Mucosa of descending colon (tissue), 3 donors: Measurements from ENCODE around the gene RNF149. TPM values are rescaled to one million over a fixed set of nuclear protein-coding genes. Genes with fewer than 3 reads are reported as not detected.

Experiments used
- ATAC-seq: fragments of 200-7000 bp; cut with Tn5 transposase; one replicate; pipeline ENCODE4 v1.9.1; 2020; ENCODE audit warnings: mild to moderate bottlenecking, moderate library complexity
- DNase-seq, 3 donors: peaks; one replicate each; pipeline ENCODE4 v3.0.0-alpha.2; 2020
- H3K36me3 ChIP-seq: fragments of 200-600 bp; one replicate; pipeline ENCODE4 v1.8.0; 2021; ENCODE audit warnings: low read depth, mild to moderate bottlenecking
- H3K4me1 ChIP-seq: fragments of 200-600 bp; one replicate; pipeline ENCODE4 v1.8.0; 2021; ENCODE audit warnings: low read depth, mild to moderate bottlenecking
- H3K4me3 ChIP-seq: fragments of 200-600 bp; one replicate; pipeline ENCODE4 v1.8.0; 2021; ENCODE audit warnings: mild to moderate bottlenecking
- H3K9me3 ChIP-seq: fragments of 200-600 bp; one replicate; pipeline ENCODE4 v1.8.0; 2021; ENCODE audit warnings: mild to moderate bottlenecking
- CTCF ChIP-seq: fragments of 200-600 bp; IDR thresholded peaks from one replicate; pipeline ENCODE4 v1.8.0; 2022; ENCODE audit warnings: antibody characterized with exemption, mild to moderate bottlenecking
- intact Hi-C, 2 donors: fragments of 100-400 bp; cut with DNase I in 1 of 2; cut with micrococcal nuclease in 1 of 2; formaldehyde crosslinking; loops; one replicate each; pipeline versions ENCODE4 v1.11.0 to v1.11.1; 2022; cut with DNase I, micrococcal nuclease
- total RNA-seq, 3 donors: library from RNA; stranded (reverse); fragmentation: NEBNext Ultra II Directional in 2 of 3; extraction: Animal tissue kit (Norgen Biotek cat#: 25700) in 2 of 3; gene quantifications; one replicate each; pipeline versions ENCODE4 v1.2.1 to v1.2.4, GENCODE V29; 2021 to 2023
- donor health status: DM: no; HTN: no; CAD: no; lungs with moderate emphysema.
- donor health status: DM: no; HTN: no; CAD: no.
- donor health status: DM: no; HTN: yes; CAD: no.

Gene RNF149
- total RNA-seq, 3 donors from 2014 or later: 50.5 to 62.5 (median 56.3) TPM

GRCh38 chr2:101310834-101311695 is 2.6 kb upstream of the RNF149 start:
- Histone ChIP-seq H3K9me3 (no peaks in the 10 kb centered on the region), H3K4me1 (peaks cover 18% of the 10 kb centered on the region), H3K36me3 (no peaks in the 10 kb centered on the region), H3K4me3 (no peak overlapping the region)
- no peak for ATAC-seq
- DNase-seq: peak in 1 of 3 donors; percentile 71
- intact Hi-C loops: no loop called here
- TF ChIP-seq CTCF: no peak

GRCh38 chr2:101310090-101310833 is 1.8 kb upstream of the RNF149 start:
- no peak for TF ChIP-seq CTCF
- no peak overlapping the region for H3K4me3 ChIP-seq
- DNase-seq (no peak), ATAC-seq (no peak)
- no peaks in the 10 kb centered on the region for H3K9me3 ChIP-seq
- no peaks in the 10 kb centered on the region for H3K36me3 ChIP-seq
- peaks cover 24% of the 10 kb centered on the region for H3K4me1 ChIP-seq
- intact Hi-C loops: no loop called here

GRCh38 chr2:101307950-101308431 is 510 bp downstream of the RNF149 start:
- no peaks in the 10 kb centered on the region for H3K36me3 ChIP-seq
- H3K9me3 ChIP-seq: no peaks in the 10 kb centered on the region
- H3K4me3 ChIP-seq: peak overlapping the region; percentile 92
- ATAC-seq: peak; percentile 38
- intact Hi-C loops: no loop called here
- H3K4me1 ChIP-seq: peaks cover 28% of the 10 kb centered on the region
- TF ChIP-seq CTCF: no peak
- peak; percentile 29 to 74 (median 68) for DNase-seq

- ATAC-seq (no peak), DNase-seq (peak in 2 of 3 donors; percentile 25 to 38)
- Histone ChIP-seq H3K4me1 (peaks cover 31% of the 10 kb centered on the region), H3K9me3 (no peaks in the 10 kb centered on the region), H3K4me3 (peak overlapping the region; percentile 92), H3K36me3 (no peaks in the 10 kb centered on the region)
- TF ChIP-seq CTCF: no peak
- intact Hi-C loops: no loop called here
Measured at GRCh38 chr2:101307503-101307902, 998 bp downstream of the RNF149 start.

GRCh38 chr2:101306410-101306809 is 2.1 kb downstream of the RNF149 start:
- TF ChIP-seq CTCF: no peak
- intact Hi-C loops: no loop called here
- ATAC-seq (no peak), DNase-seq (no peak)
- Histone ChIP-seq H3K9me3 (no peaks in the 10 kb centered on the region), H3K4me1 (peaks cover 27% of the 10 kb centered on the region), H3K36me3 (no peaks in the 10 kb centered on the region), H3K4me3 (no peak overlapping the region)
